Neuronal stem cell (in vitro differentiated cells): ENCODE results near the gene RNF152.

Experiments used
- DNase-seq: peaks from one replicate; pipeline ENCODE4 v3.0.0-alpha.2; 2013; ENCODE audit warnings: low spot score
- H2AFZ ChIP-seq: one replicate; pipeline ENCODE4 v1.6.1; 2013; ENCODE audit warnings: mild to moderate bottlenecking, low read length, inconsistent platforms
- H2AK5ac ChIP-seq: 2 replicates; pipeline ENCODE4 v1.6.1; 2013; ENCODE audit warnings: low read depth, mild to moderate bottlenecking, inconsistent platforms, low read length, moderate library complexity, mixed read lengths
- H2BK120ac ChIP-seq: 2 replicates; pipeline ENCODE4 v1.6.1; 2013; ENCODE audit warnings: low read depth, mild to moderate bottlenecking, inconsistent platforms, low read length, moderate library complexity, mixed read lengths
- H2BK12ac ChIP-seq: one replicate; pipeline ENCODE4 v1.6.1; 2013; ENCODE audit warnings: low read length, inconsistent platforms
- H2BK15ac ChIP-seq: 2 replicates; pipeline ENCODE4 v1.6.1; 2013; ENCODE audit warnings: mild to moderate bottlenecking, low read length, inconsistent platforms, mixed read lengths
- H2BK5ac ChIP-seq: one replicate; pipeline ENCODE4 v1.6.1; 2013; ENCODE audit warnings: inconsistent platforms, mild to moderate bottlenecking, low read length, moderate library complexity
- H3K14ac ChIP-seq: one replicate; pipeline ENCODE4 v1.6.1; 2013; ENCODE audit warnings: low read length, inconsistent platforms
- H3K18ac ChIP-seq: 2 replicates; pipeline ENCODE4 v1.6.1; 2013; ENCODE audit warnings: low read length, inconsistent platforms
- H3K23ac ChIP-seq: 2 replicates; pipeline ENCODE4 v1.6.1; 2013; ENCODE audit warnings: low read depth, mild to moderate bottlenecking, mixed read lengths, low read length, inconsistent platforms; ENCODE audit not compliant: poor library complexity
- H3K27ac ChIP-seq: replicated peaks from 3 replicates; pipeline ENCODE4 v1.5.1; 2013; ENCODE audit warnings: low read length, inconsistent platforms
- H3K27me3 ChIP-seq, 3 experiments: 2 replicates each; pipeline ENCODE4 v1.6.1; 2013; ENCODE audit warnings: low read length in 3 of 3, mild to moderate bottlenecking in 2 of 3, inconsistent platforms in 1 of 3, low read depth in 1 of 3, mixed read lengths in 1 of 3, moderate library complexity in 1 of 3; ENCODE audit not compliant: control insufficient read depth in 3 of 3, insufficient read depth in 3 of 3
- H3K36me3 ChIP-seq, 2 donors: replicated peaks in 1 of 2; 2 replicates each; pipeline ENCODE4 v1.6.1; 2013; ENCODE audit warnings: low read length in 2 of 2; ENCODE audit not compliant: control insufficient read depth in 2 of 2, insufficient read depth in 2 of 2
- H3K4ac ChIP-seq: 2 replicates; pipeline ENCODE4 v1.6.1; 2013; ENCODE audit warnings: inconsistent platforms, mild to moderate bottlenecking, low read length, moderate library complexity
- H3K4me1 ChIP-seq, 2 donors: 1 replicate in 1 of 2; 2 replicates in 1 of 2; pipeline ENCODE4 v1.6.1; 2013; ENCODE audit warnings: low read length in 2 of 2, low read depth in 1 of 2; ENCODE audit not compliant: control insufficient read depth in 2 of 2, insufficient read depth in 1 of 2
- H3K4me2 ChIP-seq: one replicate; pipeline ENCODE4 v1.6.1; 2013; ENCODE audit warnings: mild to moderate bottlenecking, low read length, inconsistent platforms; ENCODE audit not compliant: insufficient read depth, poor library complexity, severe bottlenecking
- H3K4me3 ChIP-seq, 2 donors: 2 replicates each; pipeline ENCODE4 v1.5.1; 2013; ENCODE audit warnings: low read length in 2 of 2, mild to moderate bottlenecking in 2 of 2, inconsistent platforms in 1 of 2, moderate library complexity in 1 of 2
- H3K79me1 ChIP-seq: one replicate; pipeline ENCODE4 v1.6.1; 2013; ENCODE audit warnings: low read depth, mild to moderate bottlenecking, inconsistent platforms, low read length, moderate library complexity
- H3K9ac ChIP-seq: one replicate; pipeline ENCODE4 v1.6.1; 2013; ENCODE audit warnings: mild to moderate bottlenecking, low read depth, low read length, inconsistent platforms; ENCODE audit not compliant: poor library complexity
- H3K9me3 ChIP-seq, 2 donors: replicated peaks in 1 of 2; 2 replicates each; pipeline versions ENCODE3 to v1.6.1; 2013; ENCODE audit warnings: low read length in 2 of 2, mild to moderate bottlenecking in 2 of 2, inconsistent platforms in 1 of 2, low read depth in 1 of 2, mixed read lengths in 1 of 2, moderate library complexity in 1 of 2; ENCODE audit not compliant: control insufficient read depth in 2 of 2, insufficient read depth in 1 of 2
- H4K8ac ChIP-seq: one replicate; pipeline ENCODE4 v1.6.1; 2013; ENCODE audit warnings: low read depth, mild to moderate bottlenecking, inconsistent platforms, low read length, moderate library complexity
- H4K91ac ChIP-seq: one replicate; pipeline ENCODE4 v1.6.1; 2013; ENCODE audit warnings: low read length, low read depth, mild to moderate bottlenecking, inconsistent platforms; ENCODE audit not compliant: poor library complexity
- WGBS, 2 donors: extraction: QIAGEN DNeasy Blood & Tissue Kit; methylation state at CpG; one replicate each; pipeline ENCODE4 v1.1.7; 2013; ENCODE audit warnings: missing lambda C conversion rate in 2 of 2, mixed read lengths in 1 of 2; ENCODE audit not compliant: insufficient read length in 2 of 2, insufficient replicate concordance in 1 of 2; ENCODE audit errors: extremely low coverage in 2 of 2; 5-methylcytosine and 5-hydroxymethylcytosine counted together

RNF152 gene

DNA sequence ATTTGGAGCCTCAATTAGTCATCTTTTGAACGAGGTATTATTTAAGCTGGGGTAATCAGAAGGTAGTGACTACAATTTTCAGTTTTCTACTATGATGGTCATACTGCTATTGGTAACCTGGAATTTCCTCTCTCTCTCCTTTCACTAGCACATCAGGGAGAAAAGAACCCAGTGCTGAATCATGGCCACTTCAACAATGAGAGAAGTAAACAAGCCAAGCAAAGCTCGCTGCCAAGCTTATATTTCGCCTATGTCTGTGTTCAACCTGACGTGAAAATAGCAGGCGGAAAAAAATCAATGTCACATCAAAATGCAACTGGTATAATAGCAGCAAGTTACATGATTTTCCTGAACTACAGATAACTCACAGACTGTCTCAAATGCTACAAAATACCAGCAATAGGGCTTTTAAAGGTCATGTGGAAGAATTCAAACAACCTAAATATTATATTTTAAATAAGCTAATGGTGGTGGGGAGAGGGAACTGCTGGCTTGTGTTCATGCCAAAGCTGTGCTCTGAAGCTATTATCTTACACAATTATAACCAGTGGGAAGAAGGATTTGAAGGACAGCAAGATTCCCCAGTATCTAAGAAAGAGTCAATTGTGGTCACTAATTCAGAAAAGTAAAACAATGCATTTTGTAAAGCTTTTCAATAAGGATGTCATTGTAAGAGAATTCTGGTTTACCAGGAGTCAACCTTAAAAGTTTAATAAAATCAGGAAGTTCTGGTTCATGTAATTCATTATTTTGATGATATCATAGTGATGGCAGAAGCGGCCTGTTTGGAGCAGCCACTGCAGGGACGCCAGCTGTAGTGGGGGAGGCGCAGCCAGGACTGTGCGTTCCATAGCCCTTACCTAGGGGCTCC lies 38.0 kb downstream of the RNF152 start:
- Histone ChIP-seq H2BK5ac (no peak overlapping the region), H3K79me1 (peaks cover 2% of the 10 kb centered on the region), H3K4me2 (no peak overlapping the region), H3K4me1 (peaks cover 4 to 10% of the 10 kb centered on the region in 2 donors), H3K9me3 (no peaks in the 10 kb centered on the region), H2BK15ac (no peak overlapping the region), H3K14ac (no peak overlapping the region), H2AK5ac (no peak overlapping the region), H2BK12ac (no peak overlapping the region), H3K27me3 (no peaks in the 10 kb centered on the region), H3K27ac (no peak overlapping the region), H4K8ac (no peak overlapping the region), H4K91ac (no peak overlapping the region), H3K9ac (peak overlapping the region; percentile 39), H3K36me3 (peaks cover 0 to 5% of the 10 kb centered on the region in 2 donors), H3K4me3 (no peak overlapping the region), H3K18ac (peak overlapping the region; percentile 39), H2BK120ac (no peak overlapping the region), H2AFZ (no peak overlapping the region), H3K23ac (no peak overlapping the region), H3K4ac (no peak overlapping the region)
- no peak for DNase-seq
- no CpG with 5 or more reads among the region's 9 CpGs for WGBS, 2 donors

DNA sequence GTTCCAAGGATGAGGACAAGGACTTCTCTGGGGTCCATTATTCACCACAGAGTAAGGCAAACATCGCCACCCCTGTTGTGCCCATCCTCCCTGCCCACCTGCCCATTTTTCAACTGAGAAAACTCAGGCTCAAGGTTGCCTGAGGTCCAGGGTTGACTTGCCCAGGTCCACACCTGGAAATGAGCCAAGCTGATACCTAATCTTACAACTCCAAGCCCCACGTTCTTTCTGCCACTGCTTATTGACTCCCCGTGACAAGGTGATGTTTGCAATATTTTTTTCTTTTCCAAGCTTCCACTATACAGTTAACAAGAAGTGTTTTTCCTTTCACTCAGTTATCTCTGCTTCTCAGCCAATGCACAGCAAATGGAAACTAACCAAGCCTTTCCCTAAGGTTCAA lies 39.0 kb downstream of the RNF152 start:
- Histone ChIP-seq H3K9me3 (no peaks in the 10 kb centered on the region), H2BK120ac (no peak overlapping the region), H2BK5ac (no peak overlapping the region), H4K8ac (no peak overlapping the region), H3K14ac (no peak overlapping the region), H3K4ac (no peak overlapping the region), H4K91ac (no peak overlapping the region), H3K4me2 (no peak overlapping the region), H2AK5ac (no peak overlapping the region), H3K23ac (no peak overlapping the region), H2BK15ac (no peak overlapping the region), H3K9ac (no peak overlapping the region), H3K27ac (no peak overlapping the region), H3K4me3 (no peak overlapping the region), H3K79me1 (peaks cover 2% of the 10 kb centered on the region), H3K36me3 (peaks cover 0 to under 1% of the 10 kb centered on the region in 2 donors), H3K4me1 (peaks cover 4 to 10% of the 10 kb centered on the region in 2 donors), H2AFZ (no peak overlapping the region), H2BK12ac (no peak overlapping the region), H3K18ac (no peak overlapping the region), H3K27me3 (no peaks in the 10 kb centered on the region)
- no peak for DNase-seq
- no CpG with 5 or more reads among the region's 3 CpGs for WGBS, 2 donors

DNA sequence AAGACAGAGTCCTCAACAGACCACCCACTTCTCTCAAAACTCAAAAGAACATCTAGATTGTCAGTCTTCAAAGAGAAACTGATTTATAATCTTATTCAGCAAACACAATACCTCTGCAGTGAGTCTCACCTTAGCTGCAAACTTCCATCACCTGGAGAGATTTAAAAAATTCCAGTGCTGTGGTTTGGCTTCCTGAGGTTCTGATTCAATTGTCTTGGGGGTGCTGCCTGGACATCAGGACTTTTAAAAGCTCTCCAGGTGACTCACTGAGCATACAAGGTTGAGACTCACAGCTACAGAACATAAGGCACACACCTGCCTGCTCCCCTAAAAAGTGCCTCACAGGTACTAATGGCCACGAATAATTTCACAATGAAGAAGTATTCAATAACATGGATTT lies 40.3 kb downstream of the RNF152 start:
- no peaks in the 10 kb centered on the region for H3K9me3 ChIP-seq
- no peak overlapping the region for H3K4ac ChIP-seq
- no peak overlapping the region for H4K8ac ChIP-seq
- H2BK5ac ChIP-seq = no peak overlapping the region
- H3K9ac ChIP-seq = no peak overlapping the region
- no peaks in the 10 kb centered on the region for H3K27me3 ChIP-seq
- H3K18ac ChIP-seq = no peak overlapping the region
- no peak overlapping the region for H4K91ac ChIP-seq
- WGBS, 2 donors = no CpG with 5 or more reads among the region's 1 CpG
- no peak overlapping the region for H3K27ac ChIP-seq
- no peak for DNase-seq
- H2AFZ ChIP-seq = no peak overlapping the region
- peaks cover 4 to 5% of the 10 kb centered on the region in 2 donors for H3K4me1 ChIP-seq
- H3K36me3 ChIP-seq = no peaks in the 10 kb centered on the region
- no peak overlapping the region for H2BK120ac ChIP-seq
- H2BK15ac ChIP-seq = no peak overlapping the region
- peaks cover 2% of the 10 kb centered on the region for H3K79me1 ChIP-seq
- no peak overlapping the region for H3K23ac ChIP-seq
- H2AK5ac ChIP-seq = no peak overlapping the region
- no peak overlapping the region for H3K14ac ChIP-seq
- no peak overlapping the region for H3K4me3 ChIP-seq
- no peak overlapping the region for H2BK12ac ChIP-seq
- no peak overlapping the region for H3K4me2 ChIP-seq

DNA sequence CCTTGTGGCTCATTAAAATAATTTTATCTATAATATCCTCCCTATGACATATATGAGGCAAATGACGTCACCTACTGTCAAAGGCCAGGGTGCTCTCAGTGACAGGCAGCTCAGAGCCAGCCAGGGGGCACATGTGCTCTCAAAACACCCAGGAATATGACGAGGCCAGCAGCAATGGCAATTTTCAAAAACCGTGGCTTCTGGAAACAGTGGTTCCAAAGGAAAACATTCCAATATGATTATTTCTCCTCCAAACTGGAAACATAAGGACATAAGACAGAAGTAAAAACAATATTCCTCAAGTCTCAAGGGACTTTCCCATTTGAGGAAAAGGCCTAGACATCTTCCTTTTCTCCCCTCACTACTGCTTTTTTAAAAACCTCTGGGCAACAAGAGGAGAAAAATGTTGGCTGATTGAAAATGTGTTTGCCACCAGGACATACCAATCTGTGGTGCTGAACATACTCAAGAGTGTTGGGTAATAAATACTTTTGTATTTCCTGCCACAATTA lies 40.8 kb downstream of the RNF152 start:
- no CpG with 5 or more reads among the region's 3 CpGs for WGBS, 2 donors
- Histone ChIP-seq H2BK5ac (no peak overlapping the region), H2BK15ac (no peak overlapping the region), H4K91ac (no peak overlapping the region), H3K4me2 (no peak overlapping the region), H2AK5ac (no peak overlapping the region), H3K4me1 (peaks cover 4 to 5% of the 10 kb centered on the region in 2 donors), H3K9ac (no peak overlapping the region), H2AFZ (no peak overlapping the region), H3K36me3 (no peaks in the 10 kb centered on the region), H3K27ac (no peak overlapping the region), H2BK12ac (no peak overlapping the region), H3K4me3 (no peak overlapping the region), H3K79me1 (peaks cover 2% of the 10 kb centered on the region), H2BK120ac (no peak overlapping the region), H3K9me3 (no peaks in the 10 kb centered on the region), H3K18ac (no peak overlapping the region), H3K23ac (no peak overlapping the region), H3K14ac (no peak overlapping the region), H3K27me3 (no peaks in the 10 kb centered on the region), H3K4ac (no peak overlapping the region), H4K8ac (no peak overlapping the region)
- no peak for DNase-seq
